HG03103 (cell line): ENCODE results near the gene PRMT2.

Experiments
- ATAC-seq: cut with Tn5 transposase; IDR thresholded peaks from one replicate; pipeline ENCODE4 v1.9.1; 2021; ENCODE audit warnings: low read depth; ENCODE audit not compliant: unreplicated experiment

The PRMT2 gene

DNA sequence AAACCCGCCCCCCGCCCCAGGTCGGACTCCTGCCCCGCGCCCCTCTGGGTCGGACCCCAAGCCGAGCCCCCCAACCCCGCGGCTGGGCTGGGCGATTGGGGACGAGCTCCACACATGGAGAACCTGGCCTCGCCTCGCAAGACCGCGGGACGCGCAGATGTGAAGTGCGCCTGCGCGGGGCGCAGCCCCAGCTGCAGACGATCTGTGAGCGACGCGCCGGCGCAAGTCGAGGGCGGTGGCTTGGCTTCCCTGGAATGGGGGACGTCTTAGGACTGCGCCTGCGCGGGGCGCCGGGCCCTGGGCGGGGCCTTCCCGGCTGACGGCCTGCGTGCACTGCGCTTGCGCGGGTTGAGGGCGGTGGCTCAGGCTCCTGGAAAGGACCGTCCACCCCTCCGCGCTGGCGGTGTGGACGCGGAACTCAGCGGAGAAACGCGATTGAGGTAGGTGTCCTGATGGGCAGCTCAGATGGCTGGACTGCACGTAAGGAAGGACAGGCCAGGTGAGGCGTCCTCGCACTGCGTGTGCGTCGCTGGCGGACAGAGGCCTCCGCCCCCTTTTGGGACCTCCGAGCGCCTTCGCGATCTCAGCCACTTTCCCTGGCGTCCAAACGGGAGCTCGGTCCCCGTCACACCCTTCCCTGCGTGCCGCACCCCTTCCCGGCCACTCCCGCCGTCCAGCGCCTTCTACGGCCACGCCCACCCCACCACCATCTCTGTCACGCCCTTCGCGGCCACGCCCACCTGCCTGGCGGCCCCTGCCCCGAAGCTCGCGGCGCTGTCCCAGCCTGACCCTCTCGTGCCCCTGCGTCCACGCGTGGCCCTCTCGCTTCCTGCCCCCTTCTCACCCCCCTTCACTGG, at the start of gene PRMT2:
TSS of gene PRMT2 (plus strand) at position 351 of the 857 bp plus-strand sequence. CDS start 1,278 bp downstream, outside the sequence.
- ATAC-seq: peak; percentile 84

DNA sequence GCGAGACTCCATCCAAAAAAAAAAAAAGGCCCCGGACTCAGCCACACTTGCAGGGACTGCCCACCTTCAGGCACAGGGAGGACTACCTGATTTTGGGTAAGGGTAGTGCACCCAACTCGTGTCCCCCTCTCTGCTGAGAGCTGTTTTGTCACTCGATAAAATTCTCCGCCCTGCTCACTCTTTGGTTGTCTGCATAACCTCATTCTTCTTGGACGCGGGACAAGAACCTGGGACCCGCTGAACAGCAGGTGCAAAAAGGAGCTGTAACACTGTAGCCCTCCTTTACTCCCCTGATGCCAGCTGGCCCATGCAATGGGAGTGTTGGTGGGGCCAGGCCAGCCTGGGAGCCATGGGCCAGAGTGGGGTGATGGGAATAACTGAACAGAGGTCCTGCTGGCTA, 41.2 kb upstream of the PRMT2 start:
- ATAC-seq: no peak

DNA sequence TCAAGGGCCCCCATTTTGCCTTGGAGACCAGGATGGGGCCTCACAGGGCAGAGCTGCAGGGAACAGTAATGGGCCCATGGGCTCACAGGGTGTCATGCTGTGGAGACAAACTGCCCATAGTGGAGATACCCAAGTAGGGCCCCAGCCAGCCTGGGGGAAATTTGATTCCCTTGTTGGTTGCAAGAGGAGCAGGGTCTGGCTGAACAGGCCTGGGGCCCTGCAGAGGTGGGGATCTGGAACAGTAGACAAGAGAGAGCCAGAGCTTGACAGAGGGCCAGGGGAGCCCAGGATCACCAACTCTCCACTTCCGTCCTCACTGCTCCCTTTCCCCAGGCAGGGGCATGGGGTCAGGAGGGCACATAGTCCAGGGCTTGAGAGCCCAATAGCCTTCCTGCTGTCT, 39.3 kb upstream of the PRMT2 start:
- ATAC-seq: no peak

DNA sequence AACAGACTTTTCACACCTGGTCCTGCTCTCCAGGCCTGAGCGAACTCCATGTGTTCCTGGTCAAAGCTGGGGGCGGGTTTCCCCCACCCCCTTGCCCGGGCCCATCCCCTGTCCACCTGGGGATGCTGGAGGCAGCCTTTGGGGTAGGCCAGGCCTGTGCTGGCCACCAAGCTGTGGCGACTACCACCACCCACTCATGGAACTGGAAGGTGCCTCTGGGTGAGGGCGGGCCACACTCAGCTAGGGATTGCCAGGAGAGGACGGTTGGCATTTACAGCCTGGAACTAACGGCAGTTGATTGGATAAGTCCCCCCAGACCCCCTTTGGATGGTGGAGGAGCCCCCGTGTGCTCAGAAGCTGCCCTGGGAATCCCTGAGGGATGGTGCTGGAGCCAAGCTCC, 38.4 kb upstream of the PRMT2 start:
- ATAC-seq: no peak

DNA sequence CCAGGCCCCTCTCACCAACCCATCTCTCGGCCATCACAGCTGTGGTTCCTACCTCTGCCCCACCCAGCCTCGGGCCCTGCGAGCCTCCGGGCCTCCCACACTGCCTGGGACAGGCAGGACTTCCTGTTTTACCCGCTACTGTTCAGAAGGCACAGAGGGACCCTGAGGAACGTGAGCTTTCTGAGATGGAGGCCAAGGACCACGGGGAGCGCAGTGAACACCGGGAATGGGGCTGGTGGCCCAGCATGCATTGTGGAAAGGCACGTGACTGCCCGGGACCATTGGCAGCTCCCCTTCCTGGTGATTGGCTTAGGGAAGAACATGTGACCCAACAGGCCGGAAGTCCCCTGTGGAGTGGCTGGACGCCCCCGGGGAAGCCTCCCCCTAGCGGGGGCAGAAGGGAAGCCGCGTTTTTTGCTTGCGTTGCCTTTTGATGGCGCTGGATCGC, 37.6 kb upstream of the PRMT2 start:
- no peak for ATAC-seq

DNA sequence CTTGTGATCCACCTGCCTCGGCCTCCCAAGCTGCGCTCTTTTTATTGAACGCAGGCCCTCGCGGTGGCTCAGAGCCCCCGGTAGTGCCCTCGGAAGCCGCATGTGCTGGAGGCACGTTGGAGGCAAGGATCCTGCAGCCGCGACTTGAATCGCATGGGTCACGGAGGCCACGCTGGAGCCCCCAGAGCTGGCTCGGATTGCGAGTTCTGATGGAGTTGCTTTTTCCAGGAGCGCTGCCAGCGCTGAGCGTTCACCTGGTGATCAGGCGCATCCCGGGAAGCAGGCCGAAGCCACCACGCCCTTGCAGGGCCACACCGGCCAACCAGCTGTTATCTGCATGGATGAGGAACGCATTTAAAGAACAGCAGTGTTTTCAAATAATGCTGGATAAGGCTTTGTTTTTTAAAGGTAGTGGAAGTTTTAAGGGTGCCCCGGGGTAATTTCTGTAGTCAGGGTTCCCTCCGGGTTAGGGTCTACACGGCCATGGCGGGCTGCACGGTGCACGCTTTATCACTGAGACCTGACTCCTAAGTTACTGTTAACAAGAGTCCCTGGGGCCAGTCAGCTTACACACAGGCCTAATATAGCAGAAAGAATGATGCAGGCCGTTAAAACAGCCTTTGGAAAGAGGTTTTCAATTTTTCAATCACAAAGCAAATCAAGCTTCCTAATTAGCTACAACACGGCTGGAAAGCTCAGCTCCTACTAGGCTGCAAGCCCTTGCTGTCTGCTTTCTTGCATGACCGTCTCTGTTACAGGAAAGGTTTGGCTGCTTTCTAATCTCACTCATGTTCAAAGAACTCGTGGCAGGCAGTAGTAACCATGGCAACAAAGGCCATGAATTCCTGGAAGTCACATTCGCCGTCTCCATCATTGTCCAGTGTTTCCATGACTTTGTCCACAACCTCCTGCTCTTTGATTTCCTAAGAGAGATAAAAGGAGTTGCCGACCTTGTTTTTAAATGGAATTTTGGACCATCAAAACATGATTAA, 36.6 kb upstream of the PRMT2 start:
- ATAC-seq: no peak

DNA sequence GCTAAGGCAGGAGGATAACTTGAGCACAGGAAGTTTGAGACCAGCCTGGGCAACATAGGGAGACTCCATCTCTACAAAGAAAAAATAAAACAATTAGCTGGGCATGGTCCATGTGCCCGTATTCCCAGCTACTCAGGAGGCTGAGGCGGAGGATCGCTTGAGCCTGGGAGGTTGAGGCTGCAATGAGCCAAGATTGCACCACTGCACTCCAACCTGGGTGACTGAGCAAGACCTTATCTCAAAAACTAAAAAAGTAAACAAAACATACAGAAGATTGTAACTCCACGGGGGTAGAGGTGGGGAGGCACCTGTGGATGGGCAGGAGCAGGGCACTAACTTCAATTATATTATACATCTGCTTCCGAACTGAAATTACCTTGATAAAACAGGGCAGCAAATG, 35.2 kb upstream of the PRMT2 start:
- ATAC-seq: no peak

DNA sequence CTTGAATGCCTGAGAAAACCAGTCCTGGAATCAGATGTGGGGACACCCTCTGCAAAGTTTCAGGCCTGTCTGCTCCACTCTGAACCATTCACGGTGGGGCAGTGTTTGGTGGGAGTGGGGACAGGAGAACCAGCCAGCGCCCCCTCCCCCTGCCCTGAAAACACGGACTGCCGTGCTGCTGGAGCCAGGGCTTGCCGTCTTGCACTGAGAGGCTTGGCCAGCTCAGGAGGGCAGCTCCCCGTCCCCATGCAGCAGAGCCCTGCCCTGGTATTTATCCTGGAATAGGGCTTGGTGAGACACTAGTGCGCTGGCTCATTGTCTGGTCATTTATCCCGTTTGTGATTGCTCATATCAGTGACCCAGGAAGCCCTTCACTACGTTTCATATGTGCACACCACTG, 34.5 kb upstream of the PRMT2 start:
- no peak for ATAC-seq

DNA sequence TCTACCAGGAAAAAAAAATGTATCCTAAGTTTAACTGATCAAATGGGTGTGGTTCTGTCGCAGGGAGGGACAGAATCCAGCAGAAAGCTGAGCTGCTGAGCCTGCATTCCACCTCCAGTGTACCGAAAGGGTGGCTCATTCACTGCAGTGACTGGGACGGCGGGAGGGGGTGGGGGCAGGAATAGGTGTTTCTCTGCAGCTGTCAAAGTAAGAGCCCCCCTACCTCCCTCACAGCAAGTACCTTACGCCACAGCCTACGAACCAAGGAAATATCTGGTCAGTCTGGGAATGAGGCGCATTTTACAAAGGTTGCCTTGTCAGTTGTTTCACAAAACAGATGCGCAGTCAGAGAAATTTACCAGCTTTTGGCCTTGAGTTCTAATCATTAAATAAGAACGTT, 32.2 kb upstream of the PRMT2 start:
- no peak for ATAC-seq

DNA sequence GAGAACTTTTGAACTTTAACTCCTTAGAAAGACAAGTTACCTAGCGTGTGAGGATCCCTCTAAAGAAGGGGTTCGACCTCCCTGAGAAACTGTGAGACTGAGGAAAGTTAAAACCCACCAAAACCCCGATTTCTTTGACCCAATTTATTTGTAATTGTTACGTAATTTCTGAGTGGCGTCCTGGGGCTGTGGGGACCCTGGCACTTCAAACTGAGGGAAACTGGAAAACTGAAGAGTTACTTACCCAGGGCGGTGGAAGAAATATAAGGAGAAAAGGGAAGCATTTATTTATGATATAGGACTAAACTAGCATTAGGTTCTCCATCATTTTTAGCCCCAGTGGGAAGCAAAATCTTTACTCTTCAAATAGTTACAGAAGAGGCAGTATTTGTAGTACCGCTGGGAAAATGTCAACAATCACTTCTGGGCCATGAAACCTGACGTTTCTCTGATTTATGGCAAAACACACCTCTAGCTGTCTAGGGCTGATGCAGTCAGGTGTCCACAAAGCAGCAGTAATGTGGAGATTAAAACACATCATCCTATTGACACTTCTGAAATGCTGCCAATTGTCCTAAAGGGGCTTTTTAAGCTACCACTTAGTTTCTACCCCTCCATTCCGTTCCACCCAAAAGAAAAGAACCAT, 31.0 kb upstream of the PRMT2 start:
- ATAC-seq: no peak

DNA sequence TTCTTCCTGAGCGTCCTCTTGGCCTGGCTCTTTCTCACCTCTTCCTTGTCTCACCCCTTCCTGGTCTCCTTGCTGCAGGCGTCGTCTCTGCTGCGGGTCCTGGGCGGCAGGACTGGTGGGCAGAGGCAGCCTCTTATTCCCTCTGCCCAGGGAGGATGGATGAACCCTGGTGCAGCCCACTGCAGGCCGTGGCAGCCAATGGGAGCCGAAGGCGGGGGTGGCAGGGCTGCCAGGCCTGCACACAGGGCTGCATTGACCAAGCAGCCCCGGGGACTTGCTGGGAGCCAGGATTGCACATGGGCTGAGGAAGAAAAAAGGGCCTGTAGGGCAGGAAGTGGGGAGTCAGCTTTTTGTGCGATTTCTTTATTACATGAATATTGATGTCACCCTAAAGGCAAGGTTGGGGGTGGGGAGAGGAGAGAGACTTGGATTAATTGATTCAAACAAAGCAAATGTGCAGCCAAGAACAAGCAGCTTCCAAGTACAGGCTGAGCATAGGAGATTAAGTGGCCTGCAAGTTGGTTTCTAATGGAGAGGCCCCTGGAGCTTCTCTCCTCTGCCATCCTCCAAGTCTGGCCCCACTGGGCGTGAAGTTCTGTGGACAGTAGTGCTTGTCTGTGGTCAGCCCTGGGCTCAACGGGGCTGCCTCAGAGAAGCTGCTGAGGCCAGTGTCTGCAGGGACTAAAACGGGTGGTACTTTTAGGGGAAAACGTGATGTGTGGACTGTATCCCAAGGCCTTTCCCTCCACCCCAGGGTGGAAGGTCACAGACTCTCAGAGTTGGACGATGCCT, 30.3 kb upstream of the PRMT2 start, which contains the start of gene S100B:
TSS of gene S100B (minus strand) at position 108 of the 792 bp plus-strand sequence. CDS start 2,667 bp downstream, outside the sequence.
- no peak for ATAC-seq

DNA sequence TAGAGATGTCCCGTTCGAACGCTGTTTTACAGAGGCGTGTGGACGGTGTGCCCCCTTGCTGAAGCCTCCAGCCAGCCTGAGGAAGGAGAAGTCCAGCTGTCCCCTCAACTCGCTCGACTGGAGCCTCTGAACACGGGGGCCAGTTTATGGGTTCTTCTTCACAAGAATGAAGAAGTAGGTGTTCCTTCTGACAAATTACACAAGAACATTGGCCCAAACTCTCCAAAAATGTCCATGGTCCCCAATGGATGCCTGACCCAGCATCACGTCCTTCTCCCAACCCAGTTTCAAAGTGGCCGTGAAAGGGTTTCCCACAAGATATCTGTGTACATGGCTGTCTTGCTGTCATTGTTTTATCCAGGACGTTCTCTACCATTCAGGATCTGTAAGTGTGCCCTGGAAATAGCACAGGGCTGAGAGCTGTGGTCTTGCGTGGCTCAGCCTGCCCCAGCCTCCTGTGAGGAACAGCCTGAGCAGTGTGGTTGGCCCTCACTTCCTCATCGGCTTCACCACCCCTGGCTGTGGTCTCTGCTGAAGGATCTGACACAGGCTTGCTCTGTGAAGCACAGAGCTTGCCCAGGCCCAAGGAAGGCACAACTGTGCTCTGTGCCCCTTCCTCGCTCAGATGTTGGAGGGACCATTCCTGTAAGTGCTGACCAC, 29.6 kb upstream of the PRMT2 start:
- ATAC-seq: peak; percentile 57

DNA sequence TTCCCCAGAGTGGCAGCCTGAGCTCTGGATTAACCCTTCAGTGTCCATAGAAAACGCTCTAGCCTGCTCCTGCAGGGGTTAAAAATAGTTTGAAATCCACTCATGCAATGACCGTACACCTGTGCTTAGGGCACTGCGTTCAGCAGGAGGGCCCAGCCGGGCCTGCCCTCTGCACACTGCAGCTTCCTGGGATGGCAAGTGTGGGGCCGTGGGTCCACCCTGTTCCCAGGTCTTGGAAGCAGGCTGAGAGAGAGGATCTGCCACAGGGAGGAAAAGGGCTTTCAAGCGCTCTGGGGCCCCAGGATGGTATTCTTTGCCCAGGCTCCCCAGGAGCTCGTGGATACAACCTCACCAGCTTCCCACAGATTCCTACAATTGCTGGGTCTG, 29.1 kb upstream of the PRMT2 start:
- ATAC-seq: peak; percentile 22

DNA sequence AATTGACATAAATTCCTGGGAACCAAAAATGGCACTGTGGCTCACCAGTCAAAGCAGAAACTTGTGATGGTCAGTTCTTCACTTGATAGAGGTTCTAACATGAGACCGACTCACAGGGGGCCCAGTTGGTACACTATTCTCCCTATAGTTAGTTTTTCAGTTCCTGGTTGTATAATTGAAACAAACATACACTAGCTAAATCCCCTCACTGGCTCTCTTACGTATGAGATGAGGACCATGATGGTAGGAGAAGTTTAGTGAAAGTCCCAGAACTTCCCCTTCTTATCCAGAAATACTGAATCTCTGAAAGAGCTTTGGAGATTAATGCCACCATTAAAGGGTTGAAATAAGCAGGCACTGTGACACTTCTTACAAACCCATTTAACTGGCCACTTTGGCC, 27.8 kb upstream of the PRMT2 start:
- no peak for ATAC-seq

DNA sequence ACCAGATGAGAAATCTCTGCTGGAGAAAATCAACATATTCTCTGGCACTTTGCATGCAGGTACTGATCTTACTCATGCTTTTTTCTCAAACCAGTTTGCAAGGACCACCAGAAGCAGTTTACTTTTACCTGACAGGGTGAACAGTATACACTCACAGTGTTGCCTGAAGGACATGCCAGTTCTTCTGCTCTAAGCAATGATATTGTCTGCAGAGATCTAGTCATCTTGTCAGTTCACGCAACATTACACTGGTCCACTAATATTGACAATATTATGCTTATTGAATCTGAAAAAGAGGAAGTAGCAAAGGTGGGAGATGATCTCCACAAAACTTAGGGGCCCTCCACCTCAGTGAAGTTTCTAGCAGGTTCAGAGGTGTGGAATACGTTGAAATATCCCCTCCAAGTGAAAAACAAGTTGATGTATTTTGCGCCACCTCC, 26.8 kb upstream of the PRMT2 start:
- ATAC-seq: no peak

DNA sequence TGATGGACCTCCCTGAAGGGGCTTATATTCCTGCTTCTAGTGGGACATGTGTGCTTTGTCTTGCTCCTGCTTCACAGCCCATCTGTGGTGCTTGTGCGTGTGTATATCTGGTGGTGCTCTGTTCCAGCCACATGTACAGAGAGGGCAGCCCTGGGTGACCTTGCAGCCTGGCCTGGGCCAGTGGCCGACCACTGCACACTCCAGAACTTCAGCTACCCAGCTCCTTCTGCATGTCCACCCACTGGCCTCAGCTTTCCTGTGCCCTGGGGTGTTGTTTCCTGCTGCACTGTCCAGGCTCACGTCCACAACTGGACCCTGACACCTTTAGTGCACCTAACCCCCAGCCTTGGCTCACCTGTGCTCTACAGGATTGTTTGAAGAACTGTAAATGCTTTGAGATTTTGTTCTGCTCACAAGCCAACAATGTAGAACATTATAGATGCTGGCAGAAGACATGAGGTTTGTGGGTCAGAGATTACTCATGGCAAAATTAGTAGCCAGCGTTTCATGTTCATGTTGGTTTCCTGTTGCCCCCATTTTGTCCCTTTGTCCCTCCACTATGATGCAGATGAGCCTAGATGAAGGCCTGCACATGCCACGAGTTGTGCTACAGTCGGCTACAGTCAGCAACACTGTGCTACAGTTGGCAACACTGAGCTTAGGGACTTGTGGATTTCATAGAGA, 25.3 kb upstream of the PRMT2 start:
- no peak for ATAC-seq

DNA sequence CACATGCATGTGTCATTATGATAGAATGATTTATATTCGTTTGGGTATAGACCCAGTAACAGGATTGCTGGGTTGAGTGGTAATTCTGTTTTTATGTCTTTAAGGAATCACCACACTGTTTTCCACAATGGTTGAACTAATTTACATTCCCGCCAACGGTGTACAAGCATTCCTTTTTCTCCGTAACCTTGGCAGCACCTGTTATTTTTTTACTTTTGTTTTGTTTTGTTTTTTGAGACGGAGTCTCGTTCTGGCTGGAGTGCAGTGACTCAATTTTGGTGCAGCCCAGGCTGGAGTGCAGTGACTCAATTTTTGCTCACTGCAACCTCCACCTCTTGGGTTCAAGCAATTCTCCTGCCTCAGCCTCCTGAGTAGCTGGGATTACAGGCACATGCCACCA, 22.1 kb upstream of the PRMT2 start:
- no peak for ATAC-seq

DNA sequence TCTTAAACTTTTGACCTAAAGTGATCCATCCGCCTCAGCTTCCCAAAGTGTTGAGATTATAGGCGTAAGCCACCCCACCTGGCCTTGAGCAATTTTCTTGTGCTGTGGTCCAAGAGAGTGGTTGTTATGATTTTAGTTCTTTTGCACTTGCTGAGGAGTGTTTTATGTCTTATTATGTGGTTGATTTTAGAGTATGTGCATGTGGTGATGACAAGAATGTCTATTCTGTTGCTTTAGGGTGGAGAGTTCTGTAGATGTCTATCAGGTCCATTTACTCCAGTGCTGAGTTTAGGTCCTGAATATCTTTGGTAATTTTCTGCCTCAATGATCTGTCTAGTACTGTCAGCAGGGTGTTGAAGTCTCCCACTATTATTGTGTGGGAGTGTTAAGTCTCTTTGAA, 19.4 kb upstream of the PRMT2 start:
- no peak for ATAC-seq

DNA sequence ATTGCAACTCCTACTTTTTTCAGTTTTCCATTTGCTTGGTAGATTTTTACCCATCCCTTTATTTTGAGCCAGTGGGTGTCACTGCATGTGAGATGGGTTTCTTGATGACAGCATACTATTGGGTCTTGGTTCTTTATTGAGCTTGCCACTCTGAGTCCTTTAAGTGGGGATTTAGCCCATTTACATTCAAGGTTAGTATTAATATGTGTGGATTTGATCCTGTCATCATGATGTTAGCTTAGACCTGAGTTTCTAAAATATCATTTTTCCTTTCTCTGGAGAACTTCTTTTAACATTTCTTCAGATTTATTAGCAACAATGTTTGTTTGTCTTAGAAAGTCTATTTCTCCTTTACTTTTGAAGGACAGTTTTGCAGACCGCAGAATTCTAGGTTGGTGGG, 18.8 kb upstream of the PRMT2 start:
- ATAC-seq: no peak
